ENCODE data around the gene OPN3.

Gene OPN3

DNA sequence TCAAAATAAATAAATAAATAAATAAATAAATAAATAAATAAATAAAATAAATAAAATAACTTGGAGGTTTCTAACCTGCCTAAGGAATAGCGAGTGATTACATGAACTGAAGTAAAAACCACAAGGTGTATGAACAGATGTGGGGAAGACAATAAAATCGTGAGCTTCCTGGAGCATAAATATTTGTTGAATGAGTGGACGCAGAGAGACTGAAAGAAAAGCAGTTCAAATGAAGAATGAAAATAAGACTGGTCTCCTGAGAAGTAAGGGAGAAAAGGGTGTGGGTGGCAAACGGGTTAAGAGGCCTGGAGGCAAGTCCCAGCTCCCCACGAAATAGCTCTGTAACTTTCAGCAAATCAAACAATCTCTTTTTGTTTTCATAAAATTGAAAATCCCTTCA lies 33.6 kb downstream of the OPN3 start:
- no peak overlapping the region for H3K4me3 ChIP-seq (ENCODE audit: low read length in 2 of 2)
- H3K4me1 ChIP-seq (ENCODE audit: control insufficient read depth, insufficient read depth, low read length), result no peaks in the 10 kb centered on the region
- no peaks in the 10 kb centered on the region for H3K27me3 ChIP-seq (ENCODE audit: control insufficient read depth in 1 of 2, insufficient read depth in 2 of 2, low read length in 2 of 2)

GRCh38 chr1:241605146-241605805 lies 34.9 kb downstream of the OPN3 start:
- H3K9me3 ChIP-seq (ENCODE audit: control insufficient read depth in 2 of 2, low read length in 2 of 2), result no peaks in the 10 kb centered on the region

More for the DNA sequence above, 33.6 kb downstream of the OPN3 start:
- Histone ChIP-seq H3K36me3 (ENCODE audit: control insufficient read depth in 2 of 2, insufficient read depth in 2 of 2, low read length in 2 of 2) (no peaks in the 10 kb centered on the region), H3K9me3 (ENCODE audit: control insufficient read depth in 2 of 2, low read length in 2 of 2) (no peaks in the 10 kb centered on the region), H3K27ac (ENCODE audit: low read length) (no peak overlapping the region), H3K9ac (ENCODE audit: low read length in 2 of 2) (no peak overlapping the region)

GRCh38 chr1:241603731-241604245 lies 36.4 kb downstream of the OPN3 start:
- no peaks in the 10 kb centered on the region for H3K27me3 ChIP-seq (ENCODE audit: control insufficient read depth in 1 of 2, insufficient read depth in 2 of 2, low read length in 2 of 2)
- no peak overlapping the region for H3K4me3 ChIP-seq (ENCODE audit: low read length in 2 of 2)
- H3K36me3 ChIP-seq (ENCODE audit: control insufficient read depth in 2 of 2, insufficient read depth in 2 of 2, low read length in 2 of 2), result no peaks in the 10 kb centered on the region
- H3K9ac ChIP-seq (ENCODE audit: low read length in 2 of 2), result no peak overlapping the region
- no peak overlapping the region for H3K27ac ChIP-seq (ENCODE audit: low read length)
- H3K9me3 ChIP-seq (ENCODE audit: control insufficient read depth in 2 of 2, low read length in 2 of 2), result no peaks in the 10 kb centered on the region
- no peaks in the 10 kb centered on the region for H3K4me1 ChIP-seq (ENCODE audit: control insufficient read depth, insufficient read depth, low read length)

More at GRCh38 chr1:241605146-241605805, 34.9 kb downstream of the OPN3 start:
- Histone ChIP-seq H3K27me3 (ENCODE audit: control insufficient read depth in 1 of 2, insufficient read depth in 2 of 2, low read length in 2 of 2) (no peaks in the 10 kb centered on the region), H3K36me3 (ENCODE audit: control insufficient read depth in 2 of 2, insufficient read depth in 2 of 2, low read length in 2 of 2) (no peaks in the 10 kb centered on the region), H3K4me1 (ENCODE audit: control insufficient read depth, insufficient read depth, low read length) (no peaks in the 10 kb centered on the region), H3K4me3 (ENCODE audit: low read length in 2 of 2) (no peak overlapping the region), H3K9ac (ENCODE audit: low read length in 2 of 2) (no peak overlapping the region), H3K27ac (ENCODE audit: low read length) (no peak overlapping the region)

DNA sequence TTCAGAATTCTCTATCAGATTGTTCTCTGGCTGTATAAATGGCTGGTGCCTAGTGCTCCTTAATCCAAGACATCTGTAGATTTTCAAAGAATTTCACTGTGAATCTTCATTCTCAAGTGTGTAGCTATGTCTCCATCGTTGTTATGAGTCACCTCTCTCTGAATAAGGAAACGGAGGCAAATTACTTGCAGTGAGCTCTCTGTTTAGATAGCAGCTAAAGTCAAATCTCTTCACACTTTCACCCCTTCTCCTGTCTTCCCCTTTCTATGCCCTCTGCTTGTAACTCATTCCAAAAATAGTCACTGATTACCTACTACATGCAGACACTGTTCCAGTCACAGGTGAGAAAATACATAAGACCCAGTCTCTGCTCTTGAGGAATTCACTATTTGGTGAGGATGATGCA lies 39.7 kb downstream of the OPN3 start:
- Histone ChIP-seq H3K27me3 (ENCODE audit: control insufficient read depth in 1 of 2, insufficient read depth in 2 of 2, low read length in 2 of 2) (no peaks in the 10 kb centered on the region), H3K4me1 (ENCODE audit: control insufficient read depth, insufficient read depth, low read length) (no peaks in the 10 kb centered on the region), H3K36me3 (ENCODE audit: control insufficient read depth in 2 of 2, insufficient read depth in 2 of 2, low read length in 2 of 2) (no peaks in the 10 kb centered on the region), H3K9ac (ENCODE audit: low read length in 2 of 2) (no peak overlapping the region), H3K4me3 (ENCODE audit: low read length in 2 of 2) (no peak overlapping the region), H3K27ac (ENCODE audit: low read length) (no peak overlapping the region), H3K9me3 (ENCODE audit: control insufficient read depth in 2 of 2, low read length in 2 of 2) (no peaks in the 10 kb centered on the region)

- Histone ChIP-seq H3K4me1 (ENCODE audit: control insufficient read depth, insufficient read depth, low read length) (no peaks in the 10 kb centered on the region), H3K27ac (ENCODE audit: low read length) (no peak overlapping the region), H3K9me3 (ENCODE audit: control insufficient read depth in 2 of 2, low read length in 2 of 2) (no peaks in the 10 kb centered on the region), H3K9ac (ENCODE audit: low read length in 2 of 2) (no peak overlapping the region), H3K4me3 (ENCODE audit: low read length in 2 of 2) (no peak overlapping the region), H3K36me3 (ENCODE audit: control insufficient read depth in 2 of 2, insufficient read depth in 2 of 2, low read length in 2 of 2) (no peaks in the 10 kb centered on the region), H3K27me3 (ENCODE audit: control insufficient read depth in 1 of 2, insufficient read depth in 2 of 2, low read length in 2 of 2) (no peaks in the 10 kb centered on the region)
Observed at GRCh38 chr1:241598249-241598648, 41.9 kb downstream of the OPN3 start.

DNA sequence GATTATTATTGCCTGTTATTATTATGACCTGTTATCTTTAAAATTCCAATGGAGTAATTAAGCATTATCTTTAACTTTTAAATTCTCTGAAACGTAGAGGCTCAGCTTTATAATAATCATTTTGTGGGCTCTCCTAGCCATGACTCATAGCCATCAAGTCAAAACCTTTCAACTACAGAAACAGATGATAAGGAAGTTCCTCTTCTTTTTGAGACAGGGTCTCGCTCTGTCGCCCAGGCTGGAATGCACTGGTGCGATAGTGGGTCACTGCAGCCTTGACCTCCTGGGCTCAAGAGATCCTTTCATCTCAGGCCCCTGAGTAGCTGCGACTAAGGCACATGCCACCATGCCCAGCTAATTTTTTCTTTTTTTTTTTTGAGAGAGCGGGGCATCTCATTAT lies 43.5 kb downstream of the OPN3 start:
- Histone ChIP-seq H3K27ac (ENCODE audit: low read length) (no peak overlapping the region), H3K9me3 (ENCODE audit: control insufficient read depth in 2 of 2, low read length in 2 of 2) (no peaks in the 10 kb centered on the region), H3K36me3 (ENCODE audit: control insufficient read depth in 2 of 2, insufficient read depth in 2 of 2, low read length in 2 of 2) (no peaks in the 10 kb centered on the region), H3K9ac (ENCODE audit: low read length in 2 of 2) (no peak overlapping the region), H3K27me3 (ENCODE audit: control insufficient read depth in 1 of 2, insufficient read depth in 2 of 2, low read length in 2 of 2) (no peaks in the 10 kb centered on the region), H3K4me3 (ENCODE audit: low read length in 2 of 2) (no peak overlapping the region), H3K4me1 (ENCODE audit: control insufficient read depth, insufficient read depth, low read length) (no peaks in the 10 kb centered on the region)

- no peak overlapping the region for H3K4me3 ChIP-seq (ENCODE audit: low read length in 2 of 2)
- H3K36me3 ChIP-seq (ENCODE audit: control insufficient read depth in 2 of 2, insufficient read depth in 2 of 2, low read length in 2 of 2), result no peaks in the 10 kb centered on the region
- H3K27me3 ChIP-seq (ENCODE audit: control insufficient read depth in 1 of 2, insufficient read depth in 2 of 2, low read length in 2 of 2), result no peaks in the 10 kb centered on the region
- no peaks in the 10 kb centered on the region for H3K4me1 ChIP-seq (ENCODE audit: control insufficient read depth, insufficient read depth, low read length)
- H3K9me3 ChIP-seq (ENCODE audit: control insufficient read depth in 2 of 2, low read length in 2 of 2), result no peaks in the 10 kb centered on the region
- no peak overlapping the region for H3K27ac ChIP-seq (ENCODE audit: low read length)
- H3K9ac ChIP-seq (ENCODE audit: low read length in 2 of 2), result no peak overlapping the region
Observed at GRCh38 chr1:241593186-241593585, 47.0 kb downstream of the OPN3 start.

- Histone ChIP-seq H3K4me3 (ENCODE audit: low read length in 2 of 2) (no peak overlapping the region), H3K36me3 (ENCODE audit: control insufficient read depth in 2 of 2, insufficient read depth in 2 of 2, low read length in 2 of 2) (no peaks in the 10 kb centered on the region)
Observed at GRCh38 chr1:241592273-241592958, 47.8 kb downstream of the OPN3 start.

GRCh38 chr1:241591736-241592135 lies 48.4 kb downstream of the OPN3 start:
- no peak overlapping the region for H3K27ac ChIP-seq (ENCODE audit: low read length)

More at GRCh38 chr1:241592273-241592958, 47.8 kb downstream of the OPN3 start:
- H3K27ac ChIP-seq (ENCODE audit: low read length), result no peak overlapping the region
- no peaks in the 10 kb centered on the region for H3K4me1 ChIP-seq (ENCODE audit: control insufficient read depth, insufficient read depth, low read length)
- H3K27me3 ChIP-seq (ENCODE audit: control insufficient read depth in 1 of 2, insufficient read depth in 2 of 2, low read length in 2 of 2), result no peaks in the 10 kb centered on the region
- H3K9me3 ChIP-seq (ENCODE audit: control insufficient read depth in 2 of 2, low read length in 2 of 2), result no peaks in the 10 kb centered on the region
- no peak overlapping the region for H3K9ac ChIP-seq (ENCODE audit: low read length in 2 of 2)

DNA sequence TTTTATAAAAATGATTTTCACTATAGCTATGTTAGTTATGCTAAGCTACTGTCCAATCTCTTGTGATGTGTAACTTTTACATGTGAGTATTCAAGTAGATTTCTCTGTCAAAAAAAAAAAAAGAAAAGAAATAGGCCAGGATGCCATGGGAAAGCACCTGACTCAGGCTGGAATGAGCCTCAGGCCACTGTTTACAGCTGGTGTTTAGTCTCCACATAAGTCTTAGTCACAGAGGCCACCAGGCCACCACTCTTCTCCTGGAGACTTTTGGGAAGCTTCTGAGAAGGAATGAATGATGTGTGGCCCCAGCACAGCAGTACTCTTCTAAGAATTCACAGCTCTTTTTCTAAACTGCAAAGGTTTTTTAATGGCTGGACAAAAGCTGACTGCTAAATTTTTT lies 48.9 kb downstream of the OPN3 start:
- Histone ChIP-seq H3K27ac (ENCODE audit: low read length) (no peak overlapping the region), H3K27me3 (ENCODE audit: control insufficient read depth in 1 of 2, insufficient read depth in 2 of 2, low read length in 2 of 2) (no peaks in the 10 kb centered on the region), H3K4me3 (ENCODE audit: low read length in 2 of 2) (no peak overlapping the region), H3K9ac (ENCODE audit: low read length in 2 of 2) (no peak overlapping the region), H3K36me3 (ENCODE audit: control insufficient read depth in 2 of 2, insufficient read depth in 2 of 2, low read length in 2 of 2) (no peaks in the 10 kb centered on the region), H3K9me3 (ENCODE audit: control insufficient read depth in 2 of 2, low read length in 2 of 2) (no peaks in the 10 kb centered on the region), H3K4me1 (ENCODE audit: control insufficient read depth, insufficient read depth, low read length) (no peaks in the 10 kb centered on the region)

More at GRCh38 chr1:241591736-241592135, 48.4 kb downstream of the OPN3 start:
- no peak overlapping the region for H3K4me3 ChIP-seq (ENCODE audit: low read length in 2 of 2)
- H3K9ac ChIP-seq (ENCODE audit: low read length in 2 of 2), result no peak overlapping the region
- H3K27me3 ChIP-seq (ENCODE audit: control insufficient read depth in 1 of 2, insufficient read depth in 2 of 2, low read length in 2 of 2), result no peaks in the 10 kb centered on the region
- no peaks in the 10 kb centered on the region for H3K36me3 ChIP-seq (ENCODE audit: control insufficient read depth in 2 of 2, insufficient read depth in 2 of 2, low read length in 2 of 2)
- no peaks in the 10 kb centered on the region for H3K9me3 ChIP-seq (ENCODE audit: control insufficient read depth in 2 of 2, low read length in 2 of 2)
- no peaks in the 10 kb centered on the region for H3K4me1 ChIP-seq (ENCODE audit: control insufficient read depth, insufficient read depth, low read length)

DNA sequence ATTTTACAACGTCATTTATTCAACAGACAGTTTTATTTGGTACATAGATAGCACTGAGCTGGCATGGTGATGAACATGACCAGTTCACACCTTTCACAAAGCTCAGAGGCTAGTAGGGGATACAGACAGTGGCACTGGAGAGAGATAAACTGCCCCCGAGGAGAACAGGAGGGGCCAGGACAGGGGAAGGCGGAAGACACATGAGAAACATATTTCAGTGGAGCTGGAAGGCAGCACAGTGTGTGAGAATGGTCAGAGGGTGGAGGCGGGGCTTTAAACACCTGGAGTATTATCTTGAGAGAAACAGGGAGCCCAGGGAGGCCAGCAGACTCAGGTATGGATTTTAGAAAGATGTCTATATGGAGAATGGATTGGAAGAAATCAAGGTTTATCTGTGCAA lies 49.5 kb downstream of the OPN3 start:
- no peak overlapping the region for H3K4me3 ChIP-seq (ENCODE audit: low read length in 2 of 2)
- H3K9ac ChIP-seq (ENCODE audit: low read length in 2 of 2), result no peak overlapping the region
- H3K27me3 ChIP-seq (ENCODE audit: control insufficient read depth in 1 of 2, insufficient read depth in 2 of 2, low read length in 2 of 2), result no peaks in the 10 kb centered on the region
- H3K36me3 ChIP-seq (ENCODE audit: control insufficient read depth in 2 of 2, insufficient read depth in 2 of 2, low read length in 2 of 2), result no peaks in the 10 kb centered on the region
- H3K4me1 ChIP-seq (ENCODE audit: control insufficient read depth, insufficient read depth, low read length), result no peaks in the 10 kb centered on the region
- no peak overlapping the region for H3K27ac ChIP-seq (ENCODE audit: low read length)
- no peaks in the 10 kb centered on the region for H3K9me3 ChIP-seq (ENCODE audit: control insufficient read depth in 2 of 2, low read length in 2 of 2)

All from stomach smooth muscle (tissue), 2 donors.